ENCODE data around the gene RGPD5. TPM values are rescaled to one million over a fixed set of nuclear protein-coding genes. Genes with fewer than 3 reads are reported as not detected.
"Not testable (repeated sequence)": the region's sequence is repeated elsewhere in the genome, so short reads cannot be mapped to it uniquely, and the experiment has no call there.

The RGPD5 gene
- polyA plus RNA-seq, 2 of the 4 experiments (the other 2 are of a cell fraction) = 9.8 to 24.8 TPM

DNA sequence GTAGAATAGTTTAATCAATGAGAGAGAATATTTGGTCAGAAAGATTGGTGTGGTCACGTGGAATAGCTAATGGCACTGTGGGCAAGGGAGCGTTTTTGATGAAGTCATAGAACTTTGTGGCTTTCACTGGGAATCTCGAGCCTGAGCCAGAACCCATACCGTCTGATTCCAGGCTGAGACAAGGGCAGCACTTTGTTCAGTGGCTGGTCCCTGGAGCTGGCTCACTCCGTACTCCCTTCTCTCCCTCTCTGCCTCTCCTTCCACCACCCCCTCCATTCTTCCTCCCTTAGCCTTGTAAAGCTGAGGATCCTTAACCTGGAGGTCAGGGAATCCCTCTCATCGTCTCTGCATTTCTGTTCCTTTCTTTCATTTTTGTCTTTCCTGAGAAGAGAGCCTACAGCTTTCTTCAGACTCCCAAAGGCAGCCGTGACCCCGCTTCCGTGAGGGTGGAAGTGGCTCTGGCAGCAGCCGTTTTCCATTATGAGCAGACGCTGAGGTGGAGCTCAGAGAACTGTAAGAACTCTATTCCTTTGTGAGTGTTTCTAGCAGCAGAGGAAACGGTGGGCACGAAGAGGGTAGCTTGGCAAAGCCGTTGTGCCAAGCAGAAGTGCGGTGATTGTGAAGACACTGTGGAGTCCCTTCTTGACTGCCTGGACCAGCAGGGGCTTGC, 12.8 kb upstream of the RGPD5 start:
- CTCF ChIA-PET; H3K9me3 ChIP-seq; H3K4me1 ChIP-seq; H3K4me3 ChIP-seq; POLR2A ChIA-PET; FAIRE-seq; ATAC-seq; H3K27ac ChIP-seq; DNase-seq (ENCODE audit: low read depth in 1 of 2, low spot score in 1 of 2); H3K4me2 ChIP-seq: not testable (repeated sequence)
- no CpG with 5 or more reads among the region's 15 CpGs for WGBS (ENCODE audit: missing lambda C conversion rate)

DNA sequence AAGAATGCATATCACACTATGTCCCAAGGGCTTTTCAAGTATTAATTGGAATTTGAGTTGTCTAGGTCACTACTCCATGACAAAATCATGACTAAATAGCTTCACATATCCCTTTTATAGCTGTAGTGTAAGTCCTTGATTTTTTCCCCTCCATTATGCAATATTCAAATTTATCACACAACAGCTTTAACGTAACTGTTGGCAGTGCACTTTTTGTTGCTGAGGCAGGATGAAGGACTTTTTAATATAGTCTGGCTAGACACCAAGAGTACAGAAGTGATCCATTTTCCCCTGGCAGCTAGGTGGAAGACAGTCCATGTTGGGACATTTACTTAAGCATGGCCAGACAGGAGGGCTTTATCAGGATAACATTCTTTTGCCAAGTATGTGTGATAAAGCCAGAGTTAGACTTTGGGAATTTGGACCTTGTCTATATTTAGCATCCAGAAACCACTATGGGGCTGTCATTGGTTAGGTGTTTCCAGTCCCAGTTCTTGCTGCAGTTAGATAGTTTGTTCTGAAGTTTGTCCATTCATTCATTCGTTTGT, 11.6 kb upstream of the RGPD5 start:
- H3K9me3 ChIP-seq; CTCF ChIA-PET; FAIRE-seq; H3K27ac ChIP-seq; H3K4me1 ChIP-seq; H3K4me3 ChIP-seq; ATAC-seq; DNase-seq (ENCODE audit: low read depth in 1 of 2, low spot score in 1 of 2); POLR2A ChIA-PET; H3K4me2 ChIP-seq: not testable (repeated sequence)
- WGBS (ENCODE audit: missing lambda C conversion rate) = no CpG with 5 or more reads among the region's 2 CpGs

DNA sequence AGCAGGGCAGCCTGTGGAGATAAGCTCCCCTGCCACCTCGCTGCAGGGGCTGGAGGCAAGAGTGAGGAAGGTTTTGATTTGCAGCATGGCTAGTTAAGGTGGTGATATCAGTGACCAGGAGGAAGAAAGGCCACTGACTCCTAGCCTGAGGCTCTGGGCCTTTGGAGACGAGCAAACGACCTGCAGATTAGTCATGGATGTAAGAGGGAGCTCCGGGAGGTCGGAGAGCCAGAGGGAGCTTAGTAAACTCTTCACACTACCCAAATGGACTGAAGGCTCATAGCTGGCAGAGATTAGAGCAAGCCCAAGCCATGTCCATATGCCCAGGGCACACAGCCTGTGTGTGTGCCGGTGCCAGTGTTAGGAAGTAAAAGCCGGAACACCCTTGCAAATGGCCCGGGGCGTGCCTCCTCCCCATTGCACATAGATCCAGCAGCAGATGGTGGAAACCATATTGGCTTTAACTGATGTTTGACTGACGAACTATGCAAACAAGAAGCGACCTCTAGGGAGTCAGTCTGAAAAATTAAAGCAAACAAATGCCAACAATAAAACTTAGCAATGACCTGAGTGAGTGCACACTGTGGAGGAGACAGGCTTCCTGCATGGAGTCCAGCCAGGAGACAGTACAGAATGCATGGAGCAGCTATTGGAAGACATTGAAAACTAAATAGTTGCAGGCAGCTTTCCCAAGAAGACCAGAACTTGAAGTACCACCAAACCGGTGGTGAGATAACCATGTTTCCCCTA, 2.4 kb upstream of the RGPD5 start:
- H3K4me1 ChIP-seq; H3K27ac ChIP-seq; H3K4me2 ChIP-seq; H3K4me3 ChIP-seq; CTCF ChIA-PET; DNase-seq (ENCODE audit: low read depth in 1 of 2, low spot score in 1 of 2); FAIRE-seq; POLR2A ChIA-PET; H3K9me3 ChIP-seq: not testable (repeated sequence)
- peak; percentile 40 to 72; a peak in 5 of 6 replicates for ATAC-seq
- no CpG with 5 or more reads among the region's 12 CpGs for WGBS (ENCODE audit: missing lambda C conversion rate)

DNA sequence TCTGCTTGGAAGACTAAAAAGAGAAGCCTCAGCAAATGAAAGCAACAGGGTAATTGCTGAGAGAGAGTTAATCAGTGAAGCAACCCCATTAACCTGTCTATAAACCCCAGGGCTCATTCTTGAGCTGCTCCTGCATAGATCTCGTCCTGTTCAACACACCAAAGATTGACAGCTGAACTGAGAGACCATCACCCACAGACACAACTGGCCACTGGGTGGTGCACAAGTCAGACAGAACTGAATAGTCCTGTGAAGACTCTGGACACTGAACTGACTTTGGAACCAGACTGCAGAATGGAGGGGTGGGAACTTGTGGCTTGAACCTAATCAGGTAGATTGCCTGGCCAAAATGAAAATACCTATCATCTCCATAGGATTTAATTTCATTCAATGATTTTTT, 1.4 kb upstream of the RGPD5 start:
- peak; percentile 85 to 90 for ATAC-seq
- H3K4me1 ChIP-seq; CTCF ChIA-PET; H3K27ac ChIP-seq; FAIRE-seq; POLR2A ChIA-PET; DNase-seq (ENCODE audit: low read depth in 1 of 2, low spot score in 1 of 2); H3K4me2 ChIP-seq; H3K4me3 ChIP-seq; H3K9me3 ChIP-seq: not testable (repeated sequence)
- WGBS (ENCODE audit: missing lambda C conversion rate) = no CpG with 5 or more reads among the region's 1 CpG

DNA sequence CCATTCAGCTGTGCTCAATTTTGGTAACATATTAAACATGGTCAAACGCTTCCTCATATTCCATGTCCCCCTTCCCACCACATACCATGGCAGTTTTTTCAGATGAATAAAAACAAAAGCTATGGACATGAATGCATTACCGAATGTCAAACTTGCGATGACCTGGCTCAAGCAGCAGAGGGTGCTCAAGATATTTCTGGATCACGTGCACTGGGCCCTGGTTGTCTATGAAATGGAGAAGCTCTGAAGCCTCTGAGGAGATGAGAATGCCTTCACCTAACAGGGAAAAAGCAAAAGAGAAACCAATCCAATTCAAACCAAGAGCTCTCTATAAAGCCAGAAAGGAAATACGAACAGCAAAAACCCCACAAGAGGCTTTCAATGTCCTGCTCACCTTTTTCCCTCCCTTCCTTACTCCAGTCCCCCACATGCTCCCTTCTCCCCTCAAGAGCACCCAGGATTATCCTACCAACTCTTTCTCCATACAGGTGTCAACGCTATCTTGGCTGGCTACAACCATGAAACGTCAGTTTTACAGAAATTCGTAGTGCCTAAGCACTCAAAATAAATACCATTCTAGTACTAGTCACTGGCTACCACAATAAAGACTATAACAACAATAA, 77.1 kb downstream of the RGPD5 start:
- FAIRE-seq; H3K4me2 ChIP-seq; POLR2A ChIA-PET; H3K4me1 ChIP-seq; H3K27ac ChIP-seq; H3K9me3 ChIP-seq; DNase-seq (ENCODE audit: low read depth in 1 of 2, low spot score in 1 of 2); H3K4me3 ChIP-seq; CTCF ChIA-PET: not testable (repeated sequence)
- no CpG with 5 or more reads among the region's 8 CpGs for WGBS (ENCODE audit: missing lambda C conversion rate)
- ATAC-seq = peak; percentile 78 to 91

DNA sequence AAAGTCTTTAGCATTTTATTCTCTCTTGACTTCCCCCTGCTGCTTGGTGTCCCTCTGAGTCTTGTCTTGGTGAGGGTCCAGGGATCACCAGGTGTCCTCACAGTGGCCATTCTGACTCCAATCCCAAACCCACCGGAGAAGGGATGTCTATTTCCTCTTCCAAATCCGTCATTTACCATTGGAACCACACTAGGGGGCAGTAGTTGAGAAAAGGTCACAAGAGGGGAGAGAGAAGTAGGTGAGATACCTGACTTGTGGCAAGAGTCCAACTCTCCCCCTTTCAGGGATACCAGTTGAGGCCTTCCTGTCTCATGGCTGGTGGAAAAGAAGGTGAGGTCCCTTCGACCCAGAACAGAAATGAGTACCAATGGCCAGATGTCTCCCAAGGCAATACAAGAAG, 82.5 kb downstream of the RGPD5 start:
- H3K9me3 ChIP-seq; FAIRE-seq; H3K4me3 ChIP-seq; H3K4me2 ChIP-seq; ATAC-seq; H3K27ac ChIP-seq; CTCF ChIA-PET; DNase-seq (ENCODE audit: low read depth in 1 of 2, low spot score in 1 of 2); H3K4me1 ChIP-seq; POLR2A ChIA-PET: not testable (repeated sequence)
- WGBS (ENCODE audit: missing lambda C conversion rate) = no CpG with 5 or more reads among the region's 3 CpGs

DNA sequence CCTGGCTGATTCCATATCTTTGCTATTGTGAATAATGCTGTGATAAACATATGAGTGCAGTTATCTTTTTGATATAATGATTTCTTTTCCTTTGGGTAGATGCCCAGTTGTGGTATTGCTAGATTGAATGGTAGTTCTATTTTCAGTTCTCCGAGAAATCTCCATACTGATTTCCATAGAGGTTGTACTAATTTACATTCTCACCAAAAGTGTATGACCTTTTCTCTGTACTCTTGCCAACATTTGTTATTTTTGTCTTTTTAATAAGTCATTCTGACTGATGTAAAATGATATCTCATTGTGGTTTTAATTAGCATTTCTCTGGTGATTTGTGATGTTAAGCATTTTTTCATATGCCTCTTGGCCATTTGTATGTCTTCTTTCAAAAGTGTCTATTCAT, 88.0 kb downstream of the RGPD5 start:
- H3K4me2 ChIP-seq; POLR2A ChIA-PET; CTCF ChIA-PET; H3K9me3 ChIP-seq; ATAC-seq; DNase-seq (ENCODE audit: low read depth in 1 of 2, low spot score in 1 of 2); FAIRE-seq; H3K4me3 ChIP-seq; H3K27ac ChIP-seq; H3K4me1 ChIP-seq: not testable (repeated sequence)
- no CpG with 5 or more reads among the region's 1 CpG for WGBS (ENCODE audit: missing lambda C conversion rate)

DNA sequence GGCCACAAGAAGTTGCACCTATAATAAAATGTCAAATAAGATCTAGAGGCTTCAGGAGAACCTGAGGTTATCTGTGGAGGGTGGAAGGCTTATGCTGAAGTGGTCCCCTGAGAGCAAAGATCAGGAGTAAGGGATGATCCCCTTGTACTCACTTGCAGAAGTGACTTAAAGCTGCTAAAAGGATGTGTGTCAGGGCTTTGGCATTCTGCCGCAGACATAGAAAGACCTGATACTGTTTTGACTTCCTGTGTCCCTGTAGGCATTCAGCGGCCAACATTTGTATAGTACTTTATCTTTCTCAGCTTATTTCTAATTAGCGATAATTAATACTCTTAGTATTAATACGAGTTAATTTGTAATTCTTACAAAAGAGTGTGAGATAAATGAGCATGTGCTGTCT, 94.3 kb downstream of the RGPD5 start:
- DNase-seq (ENCODE audit: low read depth in 1 of 2, low spot score in 1 of 2); POLR2A ChIA-PET; ATAC-seq; H3K4me2 ChIP-seq; H3K27ac ChIP-seq; H3K4me3 ChIP-seq; H3K9me3 ChIP-seq; CTCF ChIA-PET; FAIRE-seq; H3K4me1 ChIP-seq: not testable (repeated sequence)
- WGBS (ENCODE audit: missing lambda C conversion rate) = no CpG with 5 or more reads among the region's 4 CpGs

DNA sequence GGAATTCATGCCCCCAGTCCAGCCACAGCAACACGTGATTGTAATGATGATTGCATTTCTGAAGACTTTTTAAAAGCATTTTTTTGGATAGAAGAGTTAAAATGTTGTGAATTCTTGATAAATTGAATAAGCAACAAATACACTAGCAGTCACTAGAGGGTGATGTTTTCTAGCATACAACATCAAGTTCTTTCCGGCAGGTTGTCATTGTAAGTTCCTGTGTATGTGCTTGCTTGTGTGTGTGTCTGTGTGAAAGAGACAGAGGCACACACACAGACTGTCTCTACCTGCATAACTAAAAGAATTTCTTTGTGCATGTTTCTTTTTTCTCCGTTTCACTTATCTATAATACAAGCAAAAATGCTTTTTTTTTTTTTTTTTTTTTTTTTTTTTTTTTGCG, 95.8 kb downstream of the RGPD5 start:
- H3K4me3 ChIP-seq; H3K9me3 ChIP-seq; H3K27ac ChIP-seq; H3K4me1 ChIP-seq; CTCF ChIA-PET; H3K4me2 ChIP-seq; POLR2A ChIA-PET; DNase-seq (ENCODE audit: low read depth in 1 of 2, low spot score in 1 of 2); FAIRE-seq: not testable (repeated sequence)
- ATAC-seq = peak; percentile 81 to 86
- no CpG with 5 or more reads among the region's 4 CpGs for WGBS (ENCODE audit: missing lambda C conversion rate)

DNA sequence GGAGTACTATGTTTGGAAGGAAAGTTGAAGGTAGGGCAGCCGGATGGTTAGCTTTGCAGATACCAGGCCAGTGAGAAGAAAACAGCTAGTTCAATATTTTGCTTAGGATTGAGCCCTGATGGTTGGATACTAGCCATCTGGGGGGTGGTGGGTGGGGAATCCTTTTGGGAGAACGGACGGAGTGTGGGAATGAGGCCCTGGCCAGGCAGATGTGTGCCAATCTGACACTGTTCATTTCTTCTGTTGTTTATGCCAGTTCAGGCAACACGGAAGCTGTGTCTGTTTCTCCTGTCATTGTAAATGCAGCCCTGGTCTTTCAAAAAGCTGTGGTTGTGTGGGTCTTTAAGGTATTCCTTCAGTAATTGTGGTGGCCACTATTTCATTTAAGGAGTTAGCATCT, 96.9 kb downstream of the RGPD5 start:
- H3K27ac ChIP-seq; DNase-seq (ENCODE audit: low read depth in 1 of 2, low spot score in 1 of 2); POLR2A ChIA-PET; H3K9me3 ChIP-seq; H3K4me1 ChIP-seq; FAIRE-seq; H3K4me2 ChIP-seq; CTCF ChIA-PET; ATAC-seq; H3K4me3 ChIP-seq: not testable (repeated sequence)
- WGBS (ENCODE audit: missing lambda C conversion rate) = no CpG with 5 or more reads among the region's 4 CpGs

DNA sequence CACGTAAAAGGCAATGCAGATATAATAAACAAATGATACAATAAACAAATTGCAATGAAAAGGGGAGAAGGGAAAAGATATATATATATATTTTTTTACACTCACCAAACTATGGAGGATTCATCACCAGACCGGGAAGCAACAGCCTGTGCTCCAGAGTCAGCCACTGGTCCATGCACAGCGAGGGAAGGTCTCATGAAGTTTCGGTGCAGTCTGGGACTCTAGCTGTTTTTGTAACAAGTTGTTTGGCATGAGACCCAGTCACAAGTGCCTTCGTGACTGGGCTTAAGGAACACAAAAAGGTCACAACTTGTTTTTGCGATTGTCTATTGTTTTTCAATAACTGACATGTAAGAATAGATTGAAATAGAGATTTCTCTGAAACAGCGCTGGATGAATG, 99.6 kb downstream of the RGPD5 start:
- H3K4me2 ChIP-seq; ATAC-seq; H3K27ac ChIP-seq; DNase-seq (ENCODE audit: low read depth in 1 of 2, low spot score in 1 of 2); H3K4me1 ChIP-seq; FAIRE-seq; CTCF ChIA-PET; H3K4me3 ChIP-seq; POLR2A ChIA-PET; H3K9me3 ChIP-seq: not testable (repeated sequence)
- no CpG with 5 or more reads among the region's 7 CpGs for WGBS (ENCODE audit: missing lambda C conversion rate)
